AG10803 (cell line): ENCODE results near the gene DNAJC15.

Source experiments
- DNase-seq: peaks from one replicate; pipeline ENCODE4 v3.0.0; 2010; ENCODE audit warnings: low read depth
- H3K4me3 ChIP-seq: 2 replicates; pipeline ENCODE4 v1.5.1; 2011; ENCODE audit warnings: mild to moderate bottlenecking, low read length, control low read depth
- CTCF ChIP-seq: conservative IDR thresholded peaks from 2 replicates; pipeline ENCODE4 v1.5.1; 2011; ENCODE audit warnings: mild to moderate bottlenecking, low read length, control low read depth, inconsistent platforms

DNAJC15 gene

GRCh38 chr13:43019811-43020210 lies 3.6 kb upstream of the DNAJC15 start:
- DNase-seq, result peak; percentile 58
- no peak for TF ChIP-seq CTCF
- H3K4me3 ChIP-seq, result no peak overlapping the region

- TF ChIP-seq CTCF, result no peak
- no peak overlapping the region for H3K4me3 ChIP-seq
- DNase-seq, result no peak
Observed at GRCh38 chr13:43020794-43021193, 2.6 kb upstream of the DNAJC15 start.

GRCh38 chr13:43021926-43022670 lies 1.3 kb upstream of the DNAJC15 start:
- TF ChIP-seq CTCF, result no peak
- no peak overlapping the region for H3K4me3 ChIP-seq
- peak; percentile 84 for DNase-seq

GRCh38 chr13:43022934-43023288 lies 475 bp upstream of the DNAJC15 start:
- peak overlapping the region; percentile 82 for H3K4me3 ChIP-seq
- no peak for TF ChIP-seq CTCF

GRCh38 chr13:43026262-43026661 lies 2.9 kb downstream of the DNAJC15 start:
- TF ChIP-seq CTCF, result no peak
- no peak overlapping the region for H3K4me3 ChIP-seq
- no peak for DNase-seq

More at GRCh38 chr13:43022934-43023288, 475 bp upstream of the DNAJC15 start:
- no peak for DNase-seq

- TF ChIP-seq CTCF, result no peak
- no peak overlapping the region for H3K4me3 ChIP-seq
- no peak for DNase-seq
Observed at GRCh38 chr13:43030548-43030947, 7.2 kb downstream of the DNAJC15 start.

- no peak for TF ChIP-seq CTCF
- no peak overlapping the region for H3K4me3 ChIP-seq
- peak; percentile 12 for DNase-seq
Observed at GRCh38 chr13:43031881-43032280, 8.5 kb downstream of the DNAJC15 start.
